Thymus (tissue), 11 donors: ENCODE measurements around the gene MRRF. TPM values are rescaled to one million over a fixed set of nuclear protein-coding genes. Genes with fewer than 3 reads are reported as not detected.
A peak's percentile ranks its signal among the peaks of the same experiment; 100 is the strongest.

ENCODE experiments used
- DNase-seq, 9 donors: peaks; one replicate each; pipeline ENCODE4 v3.0.0-alpha.2; 2013; ENCODE audit warnings: low spot score in 9 of 9, low read depth in 6 of 9, missing footprints in 1 of 9
- H3K27ac ChIP-seq, 2 donors: one replicate each; pipeline ENCODE4 v1.5.1; 2013; ENCODE audit warnings: control low read depth in 1 of 2, low read depth in 1 of 2, low read length in 1 of 2, mild to moderate bottlenecking in 1 of 2, moderate library complexity in 1 of 2
- H3K27me3 ChIP-seq, 2 donors: one replicate each; pipeline ENCODE4 v1.5.1; 2013; ENCODE audit warnings: low read length in 1 of 2; ENCODE audit not compliant: control insufficient read depth in 2 of 2, insufficient read depth in 1 of 2
- H3K36me3 ChIP-seq, 2 donors: one replicate each; pipeline ENCODE4 v1.5.1; 2013; ENCODE audit warnings: low read length in 1 of 2, mild to moderate bottlenecking in 1 of 2, moderate library complexity in 1 of 2; ENCODE audit not compliant: control insufficient read depth in 2 of 2, insufficient read depth in 2 of 2
- H3K4me1 ChIP-seq, 2 donors: one replicate each; pipeline ENCODE4 v1.5.1; 2013; ENCODE audit warnings: low read length in 2 of 2; ENCODE audit not compliant: control insufficient read depth in 2 of 2, insufficient read depth in 2 of 2
- H3K4me3 ChIP-seq, 2 donors: one replicate each; pipeline ENCODE4 v1.5.1; 2013; ENCODE audit warnings: low read length in 2 of 2, control low read depth in 1 of 2, mild to moderate bottlenecking in 1 of 2
- H3K9me3 ChIP-seq, 2 donors: one replicate each; pipeline ENCODE4 v1.5.1; 2013; ENCODE audit warnings: low read length in 1 of 2, mild to moderate bottlenecking in 1 of 2; ENCODE audit not compliant: control insufficient read depth in 2 of 2, insufficient read depth in 1 of 2
- WGBS: extraction: QIAGEN DNeasy Blood & Tissue Kit; methylation state at CpG from one replicate; pipeline ENCODE4 v1.1.7; 2013; 5-methylcytosine and 5-hydroxymethylcytosine counted together
- polyA plus RNA-seq: library from polyadenylated mRNA; stranded (reverse); fragments of 200-250 nt; gene quantifications from one replicate; pipeline ENCODE4 v1.2.3, GENCODE V29; 2013
- total RNA-seq: library from RNA; stranded (reverse); fragments of 120-200 nt; gene quantifications from one replicate; pipeline ENCODE4 v1.2.4, GENCODE V29; 2013
- donor health status: healthy.

The MRRF gene
- total and polyA plus RNA-seq, 2 donors, result 27.0 to 34.7 TPM

DNA sequence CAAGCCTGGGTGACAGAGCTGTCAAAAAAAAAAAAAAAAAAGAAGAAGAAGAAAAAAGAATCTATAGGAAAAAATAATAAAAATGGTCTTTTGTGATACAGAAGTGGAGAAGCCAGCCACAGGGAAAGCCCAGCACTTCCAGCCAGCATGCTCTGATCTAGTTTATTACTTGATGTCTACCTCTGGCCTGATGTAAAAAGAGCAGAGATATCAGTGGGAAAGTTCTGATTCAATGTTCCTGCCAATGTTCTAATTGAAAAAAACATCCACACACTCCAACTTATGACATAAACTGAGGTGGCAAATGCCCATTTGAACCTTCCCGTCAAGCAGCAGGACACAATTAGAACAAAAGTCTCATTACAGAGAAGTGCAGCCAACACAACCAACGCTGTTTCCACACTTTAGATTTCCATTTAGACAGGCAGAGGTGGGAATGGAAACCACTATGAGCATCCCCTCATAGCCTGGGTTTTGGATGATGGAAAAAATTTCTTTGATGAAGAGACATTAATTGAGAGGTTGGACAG is 5.7 kb upstream of the MRRF start:
- Histone ChIP-seq H3K27ac (no peak overlapping the region), H3K36me3 (peaks cover 30 to 44% of the 10 kb centered on the region in 2 donors), H3K4me1 (peaks cover 6 to 9% of the 10 kb centered on the region in 2 donors), H3K27me3 (no peaks in the 10 kb centered on the region), H3K9me3 (no peaks in the 10 kb centered on the region), H3K4me3 (no peak overlapping the region)
- WGBS, result over 99% methylated on average over 2 of the region's 2 CpGs
- no peak for DNase-seq

DNA sequence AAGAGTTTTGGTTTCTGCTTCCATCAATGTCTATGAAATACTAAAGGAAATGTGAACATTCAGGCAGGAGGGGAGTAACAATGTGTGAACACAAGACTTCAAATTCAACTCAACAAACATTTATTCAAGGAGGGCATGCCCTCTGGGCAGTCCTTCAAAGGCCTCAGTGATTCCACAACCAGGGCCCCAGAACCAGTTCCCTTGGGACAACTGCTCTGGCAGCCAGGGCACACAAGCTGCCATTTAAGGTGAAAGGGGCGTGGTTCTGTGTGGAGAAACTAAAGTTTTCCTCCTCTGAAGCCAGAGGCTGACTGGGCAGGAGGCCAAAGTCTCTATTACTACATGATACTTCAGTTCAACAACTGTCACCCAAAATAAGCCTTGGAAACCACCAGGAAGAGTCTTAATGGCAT is 3.2 kb upstream of the MRRF start:
- Histone ChIP-seq H3K27me3 (no peaks in the 10 kb centered on the region), H3K27ac (no peak overlapping the region), H3K4me1 (peaks cover 14 to 18% of the 10 kb centered on the region in 2 donors), H3K4me3 (peak overlapping the region in 1 of 2 donors; percentile 5), H3K36me3 (peaks cover 30 to 33% of the 10 kb centered on the region in 2 donors), H3K9me3 (no peaks in the 10 kb centered on the region)
- WGBS, result 94% methylated on average over 1 of the region's 1 CpG
- DNase-seq, result no peak

DNA sequence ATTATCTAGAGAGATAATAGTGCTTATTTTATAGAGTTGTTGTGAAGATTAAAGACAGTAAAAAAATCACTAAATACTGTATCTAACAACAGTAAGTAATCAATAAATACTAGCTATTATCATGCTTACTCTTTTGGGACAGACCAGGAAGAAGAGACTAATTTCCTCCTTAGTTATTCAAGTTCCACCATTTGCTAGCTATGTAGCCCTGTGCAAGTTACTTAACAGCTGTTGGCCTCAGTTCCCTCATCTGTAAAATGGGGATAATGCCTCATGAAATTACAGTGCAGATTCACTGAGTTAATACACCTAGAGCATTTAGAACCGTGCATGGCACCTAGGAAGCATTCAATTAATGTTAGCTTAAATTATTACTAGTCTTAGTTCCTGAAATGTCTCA is 2.6 kb upstream of the MRRF start:
- 96% methylated on average over 1 of the region's 1 CpG for WGBS
- no peak overlapping the region for H3K4me3 ChIP-seq
- no peaks in the 10 kb centered on the region for H3K9me3 ChIP-seq
- no peaks in the 10 kb centered on the region for H3K27me3 ChIP-seq
- H3K4me1 ChIP-seq, result peaks cover 14 to 18% of the 10 kb centered on the region in 2 donors
- no peak overlapping the region for H3K27ac ChIP-seq
- no peak for DNase-seq
- H3K36me3 ChIP-seq, result peaks cover 30 to 33% of the 10 kb centered on the region in 2 donors

DNA sequence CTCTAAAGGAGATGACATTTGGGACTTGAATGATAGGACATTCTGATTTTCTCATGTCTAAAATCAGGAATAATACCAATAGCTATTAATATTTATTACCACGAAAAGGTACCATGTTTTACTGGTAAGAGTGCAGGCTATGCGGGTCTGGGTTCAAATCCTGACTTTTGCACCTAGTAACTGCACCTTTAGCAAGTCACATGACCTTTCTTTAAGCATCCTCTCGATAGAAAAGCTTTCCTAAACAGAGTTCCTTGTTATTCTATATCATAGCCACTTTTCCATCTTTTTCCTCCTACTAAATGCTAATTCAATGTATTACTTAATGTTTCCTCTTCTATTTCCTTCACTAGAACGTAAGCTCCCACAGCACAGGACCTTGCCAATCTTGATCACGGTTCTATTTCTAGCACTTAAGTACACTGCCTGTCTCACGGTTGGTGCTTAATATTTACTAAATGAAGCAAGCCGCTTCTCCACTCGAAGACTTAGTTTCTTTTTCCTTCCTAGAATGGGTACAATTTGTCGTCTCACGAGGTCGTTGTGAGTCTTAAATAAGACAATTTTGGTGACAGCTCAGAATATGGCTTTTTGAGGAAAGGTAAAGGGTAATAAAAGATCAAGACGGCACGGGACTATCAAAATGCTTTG is 858 bp upstream of the MRRF start:
- Histone ChIP-seq H3K27ac (peak overlapping the region; percentile 79 to 94), H3K9me3 (no peaks in the 10 kb centered on the region), H3K4me3 (peak overlapping the region; percentile 88 to 95), H3K27me3 (no peaks in the 10 kb centered on the region), H3K36me3 (peaks cover 27% of the 10 kb centered on the region in 2 donors), H3K4me1 (peaks cover 14 to 18% of the 10 kb centered on the region in 2 donors)
- peak in 3 of 9 donors; percentile 6 to 21 (median 18) for DNase-seq
- 20% methylated on average over 13 of the region's 13 CpGs for WGBS

DNA sequence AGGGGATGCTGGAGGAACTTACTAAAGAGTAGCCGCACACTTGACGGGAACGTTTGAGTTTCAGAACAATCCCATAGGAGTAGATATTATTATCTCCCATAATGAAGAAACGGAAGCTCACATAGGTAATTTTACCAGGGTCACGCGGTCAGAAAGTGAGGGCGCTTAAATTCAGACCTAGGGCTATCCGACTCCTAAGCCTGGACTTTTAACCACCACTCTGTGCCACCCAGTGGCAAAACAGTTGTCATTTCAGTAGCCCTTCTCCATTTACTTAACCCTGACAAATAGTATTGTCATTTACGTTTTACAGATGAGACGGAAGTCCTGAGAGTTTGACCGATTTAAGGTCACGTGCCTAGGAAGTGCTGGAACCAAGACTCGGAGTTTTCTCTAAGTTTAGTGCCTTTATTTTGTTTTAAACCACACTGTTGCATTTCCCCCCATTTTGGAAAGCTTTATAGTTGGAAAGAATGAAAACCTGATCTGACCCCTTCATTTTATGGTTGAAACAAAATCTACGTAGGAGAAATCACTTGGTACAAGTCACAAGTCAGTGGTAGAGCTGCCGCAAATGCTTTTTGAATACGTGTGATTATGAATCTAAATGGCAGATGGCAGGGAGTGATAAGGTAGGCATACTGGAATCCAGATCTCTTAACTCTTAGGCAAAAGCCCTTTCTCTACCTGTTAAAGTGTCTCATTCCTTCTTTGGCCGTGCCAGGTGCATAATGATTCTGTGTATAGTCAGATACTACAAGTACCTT is 650 bp downstream of the MRRF start:
- 7% methylated on average over 17 of the region's 17 CpGs for WGBS
- DNase-seq, result peak in 8 of 9 donors; percentile 10 to 49 (median 27)
- H3K4me1 ChIP-seq, result peaks cover 14 to 18% of the 10 kb centered on the region in 2 donors

DNA sequence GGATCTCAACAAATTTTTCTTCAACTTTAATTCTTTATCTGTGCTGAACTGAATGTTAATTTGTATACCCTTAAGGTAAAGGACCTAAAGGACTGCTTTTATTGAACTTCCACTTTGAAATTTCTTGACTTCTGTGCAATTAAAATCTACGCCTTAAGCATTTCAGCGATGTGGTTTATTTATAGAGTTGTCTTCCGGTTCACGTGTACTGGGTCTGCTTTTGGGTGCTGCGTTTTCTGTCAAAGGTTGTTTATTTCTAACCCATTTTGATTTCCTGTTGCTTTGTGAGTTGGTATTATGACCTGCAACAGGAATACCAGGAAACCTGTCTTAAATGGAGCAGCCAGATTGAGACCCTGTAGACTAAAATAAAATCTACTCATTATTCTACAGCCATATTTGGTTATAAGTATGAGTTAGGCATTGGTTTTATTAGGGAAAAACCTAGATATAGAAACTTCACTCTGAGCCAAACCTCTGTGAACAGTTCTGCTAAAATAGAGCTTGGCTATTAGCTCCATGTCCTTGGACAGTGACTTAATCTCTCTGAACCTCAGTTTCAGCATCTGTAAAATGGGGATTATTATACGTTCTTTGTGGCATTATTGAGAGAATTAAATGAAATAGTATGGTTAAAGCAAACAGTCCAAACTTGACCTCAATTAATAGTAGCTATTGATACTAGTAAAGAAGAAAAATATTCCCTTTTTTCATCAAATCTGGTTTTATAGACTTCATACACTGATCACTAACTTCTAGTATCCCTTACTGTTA is 3.5 kb downstream of the MRRF start:
- Histone ChIP-seq H3K27ac (no peak overlapping the region), H3K4me1 (peaks cover 12 to 18% of the 10 kb centered on the region in 2 donors), H3K27me3 (no peaks in the 10 kb centered on the region), H3K36me3 (peaks cover 0 to 14% of the 10 kb centered on the region in 2 donors), H3K9me3 (no peaks in the 10 kb centered on the region), H3K4me3 (no peak overlapping the region)
- no peak for DNase-seq
- WGBS, result 87% methylated on average over 6 of the region's 6 CpGs

More for the DNA sequence above, 650 bp downstream of the MRRF start:
- H3K27me3 ChIP-seq, result no peaks in the 10 kb centered on the region
- no peaks in the 10 kb centered on the region for H3K9me3 ChIP-seq
- peak overlapping the region; percentile 88 to 95 for H3K4me3 ChIP-seq
- H3K27ac ChIP-seq, result peak overlapping the region; percentile 79 to 94
- peaks cover 12 to 15% of the 10 kb centered on the region in 2 donors for H3K36me3 ChIP-seq

GRCh38 chr9:122274055-122274454 is 9.4 kb downstream of the MRRF start:
- no peak for DNase-seq
- Histone ChIP-seq H3K4me1 (no peaks in the 10 kb centered on the region), H3K9me3 (peaks cover 2 to 4% of the 10 kb centered on the region in 2 donors), H3K4me3 (no peak overlapping the region), H3K27me3 (no peaks in the 10 kb centered on the region), H3K27ac (no peak overlapping the region), H3K36me3 (peaks cover 5 to 14% of the 10 kb centered on the region in 2 donors)
- WGBS, result 98% methylated on average over 2 of the region's 2 CpGs

- peaks cover 5 to 12% of the 10 kb centered on the region in 2 donors for H3K36me3 ChIP-seq
- no peak for DNase-seq
- WGBS, result 98% methylated on average over 7 of the region's 7 CpGs
- no peak overlapping the region for H3K4me3 ChIP-seq
- no peaks in the 10 kb centered on the region for H3K4me1 ChIP-seq
- peaks cover 2 to 4% of the 10 kb centered on the region in 2 donors for H3K9me3 ChIP-seq
- H3K27me3 ChIP-seq, result no peaks in the 10 kb centered on the region
- no peak overlapping the region for H3K27ac ChIP-seq
These were observed 11.4 kb downstream of the MRRF start for GRCh38 chr9:122276096-122276495.
